ENCODE results near the gene SPATA2. TPM values are rescaled to one million over a fixed set of nuclear protein-coding genes. Genes with fewer than 3 reads are reported as not detected.

The SPATA2 gene
- total and polyA plus RNA-seq, 2 experiments from 2014 or later: 5.3 to 9.3 TPM

DNA sequence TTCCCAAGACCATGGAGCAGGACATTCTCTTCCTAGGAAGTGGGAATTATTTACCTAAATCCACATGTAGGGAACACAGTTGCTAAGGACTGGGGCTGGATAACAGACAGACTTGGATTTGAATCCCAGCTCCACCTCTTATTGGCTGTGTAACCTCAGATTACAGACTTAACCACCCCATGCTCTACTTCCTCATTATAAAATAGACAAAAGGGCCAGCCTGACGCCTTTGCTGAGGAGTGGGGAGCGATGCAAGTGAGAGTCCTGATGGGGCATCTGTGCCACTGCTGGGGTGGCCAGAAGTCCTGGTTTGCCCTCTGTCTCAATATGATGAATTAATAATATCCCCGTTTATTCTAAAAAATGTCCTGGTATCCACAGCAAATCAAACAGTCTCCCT lies 46.8 kb downstream of the SPATA2 start:
- Mint-ChIP-seq H3K27me3 (ENCODE audit: insufficient read depth, low read depth, poor library complexity) (peaks cover 1% of the 10 kb centered on the region), H3K27ac (peak overlapping the region; percentile 31; the same call in 1 of the 2 replicates), H3K4me1 (peaks cover 12% of the 10 kb centered on the region), H3K4me3 (no peak overlapping the region), H3K36me3 (ENCODE audit: low read depth) (no peaks in the 10 kb centered on the region), H3K9me3 (no peaks in the 10 kb centered on the region; the same call in 2 of the 3 replicates)
- TF ChIP-seq, protein P1, sequence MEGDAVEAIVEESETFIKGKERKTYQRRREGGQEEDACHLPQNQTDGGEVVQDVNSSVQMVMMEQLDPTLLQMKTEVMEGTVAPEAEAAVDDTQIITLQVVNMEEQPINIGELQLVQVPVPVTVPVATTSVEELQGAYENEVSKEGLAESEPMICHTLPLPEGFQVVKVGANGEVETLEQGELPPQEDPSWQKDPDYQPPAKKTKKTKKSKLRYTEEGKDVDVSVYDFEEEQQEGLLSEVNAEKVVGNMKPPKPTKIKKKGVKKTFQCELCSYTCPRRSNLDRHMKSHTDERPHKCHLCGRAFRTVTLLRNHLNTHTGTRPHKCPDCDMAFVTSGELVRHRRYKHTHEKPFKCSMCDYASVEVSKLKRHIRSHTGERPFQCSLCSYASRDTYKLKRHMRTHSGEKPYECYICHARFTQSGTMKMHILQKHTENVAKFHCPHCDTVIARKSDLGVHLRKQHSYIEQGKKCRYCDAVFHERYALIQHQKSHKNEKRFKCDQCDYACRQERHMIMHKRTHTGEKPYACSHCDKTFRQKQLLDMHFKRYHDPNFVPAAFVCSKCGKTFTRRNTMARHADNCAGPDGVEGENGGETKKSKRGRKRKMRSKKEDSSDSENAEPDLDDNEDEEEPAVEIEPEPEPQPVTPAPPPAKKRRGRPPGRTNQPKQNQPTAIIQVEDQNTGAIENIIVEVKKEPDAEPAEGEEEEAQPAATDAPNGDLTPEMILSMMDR (conservative IDR thresholded peaks at IDR 0.05; ENCODE audit: low read depth in 2 of 2): no peak
- TF ChIP-seq JUNB (IDR thresholded peaks at IDR 0.05; ENCODE audit: unreplicated experiment): no peak
- TF ChIP-seq POLR2AphosphoS5 (IDR thresholded peaks at IDR 0.05; ENCODE audit: low read depth): no peak
- no peak for TF ChIP-seq EZH2phosphoT487 (IDR thresholded peaks at IDR 0.05; ENCODE audit: unreplicated experiment)
- no peak for TF ChIP-seq ZNF331 (CRISPR knock-in tag; IDR thresholded peaks at IDR 0.05; ENCODE audit: low read depth)
- TF ChIP-seq, protein P2, sequence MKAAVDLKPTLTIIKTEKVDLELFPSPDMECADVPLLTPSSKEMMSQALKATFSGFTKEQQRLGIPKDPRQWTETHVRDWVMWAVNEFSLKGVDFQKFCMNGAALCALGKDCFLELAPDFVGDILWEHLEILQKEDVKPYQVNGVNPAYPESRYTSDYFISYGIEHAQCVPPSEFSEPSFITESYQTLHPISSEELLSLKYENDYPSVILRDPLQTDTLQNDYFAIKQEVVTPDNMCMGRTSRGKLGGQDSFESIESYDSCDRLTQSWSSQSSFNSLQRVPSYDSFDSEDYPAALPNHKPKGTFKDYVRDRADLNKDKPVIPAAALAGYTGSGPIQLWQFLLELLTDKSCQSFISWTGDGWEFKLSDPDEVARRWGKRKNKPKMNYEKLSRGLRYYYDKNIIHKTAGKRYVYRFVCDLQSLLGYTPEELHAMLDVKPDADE (IDR thresholded peaks at IDR 0.05): no peak
- no peak for TF ChIP-seq NANOG (IDR thresholded peaks at IDR 0.05; ENCODE audit: borderline replicate concordance)
- no peak for TF ChIP-seq ZNF114 (CRISPR knock-in tag; IDR thresholded peaks at IDR 0.05)
- TF ChIP-seq STAT1 (IDR thresholded peaks at IDR 0.05; ENCODE audit: unreplicated experiment): no peak
- TF ChIP-seq EZH2 (IDR thresholded peaks at IDR 0.05; ENCODE audit: low read depth, unreplicated experiment): no peak
- TF ChIP-seq, protein P3, sequence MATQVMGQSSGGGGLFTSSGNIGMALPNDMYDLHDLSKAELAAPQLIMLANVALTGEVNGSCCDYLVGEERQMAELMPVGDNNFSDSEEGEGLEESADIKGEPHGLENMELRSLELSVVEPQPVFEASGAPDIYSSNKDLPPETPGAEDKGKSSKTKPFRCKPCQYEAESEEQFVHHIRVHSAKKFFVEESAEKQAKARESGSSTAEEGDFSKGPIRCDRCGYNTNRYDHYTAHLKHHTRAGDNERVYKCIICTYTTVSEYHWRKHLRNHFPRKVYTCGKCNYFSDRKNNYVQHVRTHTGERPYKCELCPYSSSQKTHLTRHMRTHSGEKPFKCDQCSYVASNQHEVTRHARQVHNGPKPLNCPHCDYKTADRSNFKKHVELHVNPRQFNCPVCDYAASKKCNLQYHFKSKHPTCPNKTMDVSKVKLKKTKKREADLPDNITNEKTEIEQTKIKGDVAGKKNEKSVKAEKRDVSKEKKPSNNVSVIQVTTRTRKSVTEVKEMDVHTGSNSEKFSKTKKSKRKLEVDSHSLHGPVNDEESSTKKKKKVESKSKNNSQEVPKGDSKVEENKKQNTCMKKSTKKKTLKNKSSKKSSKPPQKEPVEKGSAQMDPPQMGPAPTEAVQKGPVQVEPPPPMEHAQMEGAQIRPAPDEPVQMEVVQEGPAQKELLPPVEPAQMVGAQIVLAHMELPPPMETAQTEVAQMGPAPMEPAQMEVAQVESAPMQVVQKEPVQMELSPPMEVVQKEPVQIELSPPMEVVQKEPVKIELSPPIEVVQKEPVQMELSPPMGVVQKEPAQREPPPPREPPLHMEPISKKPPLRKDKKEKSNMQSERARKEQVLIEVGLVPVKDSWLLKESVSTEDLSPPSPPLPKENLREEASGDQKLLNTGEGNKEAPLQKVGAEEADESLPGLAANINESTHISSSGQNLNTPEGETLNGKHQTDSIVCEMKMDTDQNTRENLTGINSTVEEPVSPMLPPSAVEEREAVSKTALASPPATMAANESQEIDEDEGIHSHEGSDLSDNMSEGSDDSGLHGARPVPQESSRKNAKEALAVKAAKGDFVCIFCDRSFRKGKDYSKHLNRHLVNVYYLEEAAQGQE (IDR thresholded peaks at IDR 0.05; ENCODE audit: unreplicated experiment): no peak
- H3K4me2 ChIP-seq: no peak overlapping the region
- no peaks in the 10 kb centered on the region for H3K27me3 ChIP-seq (ENCODE audit: insufficient read depth)
- no peaks in the 10 kb centered on the region for H3K9me2 ChIP-seq (ENCODE audit: insufficient read depth)
- peaks cover 3% of the 10 kb centered on the region; the same call in 1 of the 2 replicates for H3F3A ChIP-seq (replicated peaks; ENCODE audit: low read depth)
- H3K4me3 ChIP-seq: no peak overlapping the region
- ATAC-seq: no peak
- H2AFZ ChIP-seq: no peak overlapping the region
- H3K27ac ChIP-seq (ENCODE audit: low read depth): no peak overlapping the region
- no peak for DNase-seq (ENCODE audit: low spot score)
- H3K79me2 ChIP-seq (replicated peaks; ENCODE audit: insufficient read depth): no peaks in the 10 kb centered on the region
- H3K4me1 ChIP-seq (ENCODE audit: insufficient read depth): peaks cover 7% of the 10 kb centered on the region
- H3K36me3 ChIP-seq (ENCODE audit: insufficient read depth): no peaks in the 10 kb centered on the region
- H4K20me1 ChIP-seq (replicated peaks; ENCODE audit: insufficient read depth): no peaks in the 10 kb centered on the region
